Activated CD8-positive, alpha-beta T cell treated with anti-CD3 and anti-CD28 coated beads for 36 hours (primary cell): ENCODE data around the gene MLYCD. TPM values are rescaled to one million over a fixed set of nuclear protein-coding genes. Genes with fewer than 3 reads are reported as not detected.

Experiments
- ATAC-seq: fragments of 200-7000 bp; cut with Tn5 transposase; one replicate; pipeline ENCODE4 v1.10.0; 2021; ENCODE audit warnings: mild to moderate bottlenecking, moderate library complexity
- CTCF ChIA-PET: fragments of 350-600 bp; sonication (Branson Sonifier 250); formaldehyde crosslinking; loops from one replicate; lab custom pipeline; 2021; ENCODE audit warnings: antibody characterized with exemption; lab: Charles Lee
- POLR2A ChIA-PET: fragments of 350-600 bp; sonication (Branson Sonifier 250); formaldehyde crosslinking; loops from one replicate; lab custom pipeline; 2021; ENCODE audit warnings: antibody characterized with exemption; lab: Charles Lee
- DNase-seq: peaks from one replicate; pipeline ENCODE4 v3.0.0-alpha.2; 2020
- H3K27ac Mint-ChIP-seq: one replicate; pipeline ENCODE4 v1.8.0; 2021; ENCODE audit warnings: mild to moderate bottlenecking, mixed read lengths
- H3K27me3 Mint-ChIP-seq: one replicate; pipeline ENCODE4 v1.8.0; 2021; ENCODE audit warnings: mixed read lengths
- H3K36me3 Mint-ChIP-seq: one replicate; pipeline ENCODE4 v1.8.0; 2021; ENCODE audit warnings: low read depth, mixed read lengths
- H3K4me1 Mint-ChIP-seq: one replicate; pipeline ENCODE4 v1.8.0; 2021; ENCODE audit warnings: low read depth, mixed read lengths
- H3K4me3 Mint-ChIP-seq: one replicate; pipeline ENCODE4 v1.8.0; 2021; ENCODE audit warnings: mild to moderate bottlenecking, moderate library complexity, mixed read lengths
- H3K9me3 Mint-ChIP-seq: one replicate; pipeline ENCODE4 v1.8.0; 2021; ENCODE audit warnings: mixed read lengths
- intact Hi-C: fragments of 100-400 bp; cut with micrococcal nuclease; formaldehyde crosslinking; loops from one replicate; pipeline ENCODE4 v1.10.0; 2022
- total RNA-seq, 2 experiments: library from RNA; stranded (reverse); gene quantifications; one replicate each; pipeline ENCODE4 v1.2.3, GENCODE V29; 2021
- TF ChIP-seq, protein P1 (sequence below): fragments of 200-600 bp; IDR thresholded peaks from one replicate; pipeline ENCODE4 v1.8.0; 2022; ENCODE audit warnings: antibody characterized with exemption, mild to moderate bottlenecking

MLYCD gene
- total RNA-seq, 2 experiments from 2014 or later: 3.5 to 3.7 TPM

DNA sequence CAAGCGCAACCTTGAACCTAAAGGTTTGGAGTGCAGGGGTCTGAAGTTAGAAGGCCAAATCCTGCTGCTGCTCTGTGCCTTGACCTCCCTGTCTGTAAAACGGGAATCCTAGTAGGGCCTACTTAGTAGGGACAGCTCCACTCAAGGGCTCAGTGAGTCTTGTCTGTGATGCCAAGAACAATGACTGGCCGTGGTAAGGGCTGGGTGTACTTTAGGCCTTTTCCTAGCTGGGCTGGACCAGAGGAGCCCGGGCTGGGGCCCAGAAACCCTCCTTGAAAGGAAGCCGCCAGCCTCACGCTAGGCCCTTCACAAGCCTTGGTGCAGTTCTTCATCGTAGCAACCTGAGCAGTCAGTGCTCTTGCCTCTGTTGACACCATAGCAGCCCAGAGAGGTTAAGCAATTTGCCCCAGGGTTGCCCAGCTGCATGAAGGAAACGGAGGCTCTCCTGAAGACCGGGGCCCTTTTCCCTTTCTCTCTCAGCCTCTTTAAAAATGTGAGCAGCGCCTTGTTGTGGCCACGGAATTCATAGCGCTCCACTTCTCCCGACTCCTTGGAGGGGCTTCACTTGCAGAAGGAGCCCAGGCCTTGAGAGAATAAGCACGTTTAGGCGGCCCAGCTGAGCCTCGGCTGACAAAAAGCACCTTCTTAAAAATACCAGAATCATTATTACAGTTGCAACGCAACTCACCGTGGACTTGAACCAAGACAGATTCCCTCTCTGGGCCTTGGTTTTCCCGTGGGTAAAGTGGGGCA, 73.5 kb downstream of the MLYCD start:
- no peak overlapping the region for H3K27ac Mint-ChIP-seq
- CTCF ChIA-PET: interaction anchor here (0.7 kb wide), 1 partner anchor 18 kb away, joined by 4 read pairs; no protein-coding TSS in a partner anchor
- peaks cover 5% of the 10 kb centered on the region for H3K4me1 Mint-ChIP-seq
- H3K4me3 Mint-ChIP-seq: no peak overlapping the region
- intact Hi-C loops: no loop called here
- DNase-seq (no peak), ATAC-seq (no peak)
- POLR2A ChIA-PET: no interaction called here
- H3K27me3 Mint-ChIP-seq: peaks cover 13% of the 10 kb centered on the region
- TF ChIP-seq, protein P1, sequence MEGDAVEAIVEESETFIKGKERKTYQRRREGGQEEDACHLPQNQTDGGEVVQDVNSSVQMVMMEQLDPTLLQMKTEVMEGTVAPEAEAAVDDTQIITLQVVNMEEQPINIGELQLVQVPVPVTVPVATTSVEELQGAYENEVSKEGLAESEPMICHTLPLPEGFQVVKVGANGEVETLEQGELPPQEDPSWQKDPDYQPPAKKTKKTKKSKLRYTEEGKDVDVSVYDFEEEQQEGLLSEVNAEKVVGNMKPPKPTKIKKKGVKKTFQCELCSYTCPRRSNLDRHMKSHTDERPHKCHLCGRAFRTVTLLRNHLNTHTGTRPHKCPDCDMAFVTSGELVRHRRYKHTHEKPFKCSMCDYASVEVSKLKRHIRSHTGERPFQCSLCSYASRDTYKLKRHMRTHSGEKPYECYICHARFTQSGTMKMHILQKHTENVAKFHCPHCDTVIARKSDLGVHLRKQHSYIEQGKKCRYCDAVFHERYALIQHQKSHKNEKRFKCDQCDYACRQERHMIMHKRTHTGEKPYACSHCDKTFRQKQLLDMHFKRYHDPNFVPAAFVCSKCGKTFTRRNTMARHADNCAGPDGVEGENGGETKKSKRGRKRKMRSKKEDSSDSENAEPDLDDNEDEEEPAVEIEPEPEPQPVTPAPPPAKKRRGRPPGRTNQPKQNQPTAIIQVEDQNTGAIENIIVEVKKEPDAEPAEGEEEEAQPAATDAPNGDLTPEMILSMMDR: no peak
- H3K36me3 Mint-ChIP-seq: no peaks in the 10 kb centered on the region
- no peaks in the 10 kb centered on the region for H3K9me3 Mint-ChIP-seq

DNA sequence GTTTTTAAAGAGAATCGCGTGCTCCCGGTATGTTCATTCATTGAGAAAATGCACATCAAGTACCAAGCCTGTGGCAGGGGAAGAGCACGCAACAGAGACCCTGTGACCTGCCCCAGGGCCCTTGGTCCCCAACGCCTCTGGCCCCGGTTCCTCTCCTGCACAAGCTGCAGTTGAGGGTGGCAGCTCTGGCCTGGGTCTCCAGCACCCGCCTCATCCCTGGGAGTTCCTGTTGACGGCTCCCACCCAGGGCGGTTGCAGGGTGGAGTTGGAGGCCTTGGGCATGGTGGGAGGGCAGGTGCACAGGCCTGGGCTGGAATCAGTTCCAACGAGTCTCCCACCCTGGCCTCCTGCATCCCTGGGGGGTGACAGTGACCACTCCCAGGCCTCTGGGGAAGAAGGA, 74.2 kb downstream of the MLYCD start:
- CTCF ChIA-PET: no interaction called here
- intact Hi-C loops: no loop called here
- no peaks in the 10 kb centered on the region for H3K36me3 Mint-ChIP-seq
- peaks cover 10% of the 10 kb centered on the region for H3K27me3 Mint-ChIP-seq
- DNase-seq (no peak), ATAC-seq (no peak)
- POLR2A ChIA-PET: no interaction called here
- H3K4me3 Mint-ChIP-seq: no peak overlapping the region
- no peaks in the 10 kb centered on the region for H3K9me3 Mint-ChIP-seq
- TF ChIP-seq, protein P1: no peak
- H3K27ac Mint-ChIP-seq: no peak overlapping the region
- peaks cover 2% of the 10 kb centered on the region for H3K4me1 Mint-ChIP-seq

DNA sequence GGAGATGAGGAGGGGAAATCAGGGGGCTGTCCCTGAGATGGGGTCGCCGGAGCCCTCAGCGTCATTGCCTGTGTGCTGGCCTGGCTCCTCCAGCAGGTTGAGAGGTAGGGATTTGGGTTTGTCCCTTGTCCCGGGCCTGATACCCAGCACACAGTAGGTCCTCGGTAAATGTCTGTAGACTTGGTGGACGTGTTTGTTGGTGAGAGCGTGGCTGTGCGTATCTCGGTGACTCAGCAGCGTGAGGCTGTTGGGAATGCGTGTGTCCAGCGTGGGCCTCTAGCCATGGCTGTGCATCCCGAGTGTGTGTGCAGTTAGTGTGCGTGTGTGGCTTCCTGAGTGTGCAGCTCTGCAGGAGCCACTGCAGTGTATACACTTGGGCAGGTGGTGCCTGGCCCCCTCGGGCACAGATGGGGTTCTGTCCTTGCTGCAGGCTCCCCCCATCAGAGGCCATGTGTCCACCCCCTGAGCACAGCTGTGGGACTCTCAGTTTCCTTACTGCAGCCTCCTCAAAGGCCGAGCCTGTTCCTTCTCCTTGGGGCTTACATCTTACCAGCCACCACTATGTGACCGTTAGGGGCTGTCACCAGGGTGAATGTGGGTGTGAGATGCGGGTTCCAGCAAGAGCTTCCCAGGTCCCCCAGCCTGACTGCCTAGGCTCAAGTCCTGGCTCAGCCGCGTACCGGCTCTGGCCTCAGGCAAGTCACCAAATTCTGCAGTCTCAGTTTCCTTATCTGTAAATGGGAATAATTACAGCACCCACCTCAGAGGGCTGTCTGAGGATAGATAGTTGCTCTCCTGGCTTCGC, 74.9 kb downstream of the MLYCD start:
- Mint-ChIP-seq H3K36me3 (no peaks in the 10 kb centered on the region), H3K9me3 (peaks cover 4% of the 10 kb centered on the region), H3K4me3 (no peak overlapping the region), H3K4me1 (peaks cover 2% of the 10 kb centered on the region), H3K27ac (no peak overlapping the region), H3K27me3 (peaks cover 10% of the 10 kb centered on the region)
- TF ChIP-seq, protein P1: no peak
- CTCF ChIA-PET: no interaction called here
- POLR2A ChIA-PET: no interaction called here
- intact Hi-C loops: no loop called here
- ATAC-seq (no peak), DNase-seq (no peak)

DNA sequence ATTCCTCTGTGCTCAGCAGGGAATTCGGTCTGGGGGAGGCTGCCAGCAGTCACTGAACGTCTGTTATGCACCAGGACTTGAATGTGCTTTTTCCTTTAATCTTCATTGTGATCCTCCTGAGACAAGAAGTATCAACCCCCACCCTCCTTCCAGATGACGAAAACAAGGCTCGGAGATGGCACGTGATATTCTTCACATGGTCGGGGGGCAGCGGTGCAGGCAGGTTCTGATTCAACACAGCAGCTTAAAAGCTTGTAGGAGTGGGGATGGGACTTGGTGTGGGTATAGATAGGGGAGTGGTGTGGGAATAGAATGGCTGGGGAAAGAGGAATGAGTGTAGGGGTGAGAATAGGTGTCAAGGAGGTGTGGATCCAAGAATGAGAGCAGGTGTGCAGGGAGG, 75.6 kb downstream of the MLYCD start:
- ChIA-PET POLR2A (no interaction called here), CTCF (no interaction called here)
- H3K4me3 Mint-ChIP-seq: no peak overlapping the region
- H3K36me3 Mint-ChIP-seq: no peaks in the 10 kb centered on the region
- intact Hi-C loops: no loop called here
- H3K9me3 Mint-ChIP-seq: peaks cover 5% of the 10 kb centered on the region
- H3K27me3 Mint-ChIP-seq: peaks cover 6% of the 10 kb centered on the region
- TF ChIP-seq, protein P1: no peak
- DNase-seq (no peak), ATAC-seq (no peak)
- H3K4me1 Mint-ChIP-seq: no peaks in the 10 kb centered on the region
- H3K27ac Mint-ChIP-seq: no peak overlapping the region
